K562 (cell line): ENCODE measurements around the gene EHMT2. TPM values are rescaled to one million over a fixed set of nuclear protein-coding genes. Genes with fewer than 3 reads are reported as not detected.

Experiments used
- ATAC-seq: fragments of 200-7000 bp; cut with Tn5 transposase; 3 replicates; pipeline ENCODE4 v1.9.1; 2020; ENCODE audit warnings: moderate library complexity
- BruUV-seq: library from RNA; stranded (reverse); fragments of 400-500 nt; replicated peaks from 2 replicates; lab custom pipeline; 2021; lab: Mats Ljungman, UMichigan
- CTCF ChIA-PET: fragments of 300-600 bp; formaldehyde crosslinking; extraction: SDS; loops from one replicate; lab custom pipeline; 2021; ENCODE audit warnings: low intra/inter-chr PET ratio; lab: Yijun Ruan, JAX
- POLR2A ChIA-PET: fragments of 300-600, 350-650 bp; sonication (Branson Sonifier 250); formaldehyde crosslinking; extraction: SDS; loops from one replicate; lab custom pipeline; 2021; ENCODE audit warnings: antibody characterized with exemption, inconsistent platforms; lab: Yijun Ruan, JAX
- DNase-seq, 4 experiments: peaks; one replicate each; pipeline versions ENCODE4 v3.0.0 to v3.0.0-alpha.2; 2011 to 2018; ENCODE audit warnings: low spot score in 3 of 4, mixed read lengths in 3 of 4; ENCODE audit errors: extremely low read depth in 1 of 4
- FAIRE-seq: peaks from 2 replicates; lab custom pipeline; 2011; peaks lifted over from hg19 to GRCh38; lab: Jason Lieb, UNC
- H2AFZ ChIP-seq: 2 replicates; pipeline ENCODE4 v1.6.0; 2011; ENCODE audit warnings: low read depth, low read length, control low read depth, inconsistent platforms
- H3K27ac ChIP-seq: fragments of 200-600 bp; 3 replicates; pipeline ENCODE4 v1.8.0; 2011; ENCODE audit warnings: low read depth, mild to moderate bottlenecking, control low read depth, inconsistent platforms, low read length, moderate library complexity, mixed read lengths; ENCODE audit errors: extremely low read depth
- H3K27me3 ChIP-seq, 2 experiments: fragments of 300-600 bp in 1 of 2; 2 replicates in 1 of 2; 3 replicates in 1 of 2; pipeline versions ENCODE4 v1.6.0 to v1.8.0; 2011; ENCODE audit warnings: inconsistent platforms in 2 of 2, low read length in 2 of 2, mild to moderate bottlenecking in 1 of 2, mixed read lengths in 1 of 2, moderate library complexity in 1 of 2; ENCODE audit not compliant: control insufficient read depth in 2 of 2, insufficient read depth in 2 of 2
- H3K36me3 ChIP-seq: fragments of 300-600 bp; 3 replicates; pipeline ENCODE4 v1.8.0; 2011; ENCODE audit warnings: mild to moderate bottlenecking, low read length, inconsistent platforms; ENCODE audit not compliant: control insufficient read depth, insufficient read depth
- H3K4me1 ChIP-seq, 2 experiments: fragments of 200-600 bp in 1 of 2; replicated peaks in 1 of 2; 2 replicates in 1 of 2; 3 replicates in 1 of 2; pipeline versions ENCODE4 v1.5.1 to v1.8.0; 2011; ENCODE audit warnings: inconsistent platforms in 2 of 2, low read length in 2 of 2, mild to moderate bottlenecking in 1 of 2, mixed read lengths in 1 of 2, moderate library complexity in 1 of 2; ENCODE audit not compliant: control insufficient read depth in 2 of 2, insufficient read depth in 2 of 2
- H3K4me2 ChIP-seq: 2 replicates; pipeline ENCODE4 v1.6.1; 2011; ENCODE audit warnings: low read length, control low read depth, inconsistent platforms, mixed read lengths; ENCODE audit not compliant: insufficient read depth
- H3K4me3 ChIP-seq: fragments of 200-600 bp; sonication (generic), shearing (Covaris generic); 2 replicates; pipeline ENCODE4 v1.5.1; 2016; ENCODE audit warnings: control low read depth, inconsistent platforms
- H3K79me2 ChIP-seq: fragments of 200-600 bp; 3 replicates; pipeline ENCODE4 v1.8.0; 2011; ENCODE audit warnings: low read length, inconsistent platforms; ENCODE audit not compliant: control insufficient read depth, insufficient read depth
- H3K9ac ChIP-seq, 2 experiments: 2 replicates each; pipeline versions ENCODE4 v1.6.0 to v1.6.1; 2011; ENCODE audit warnings: low read depth in 2 of 2, low read length in 2 of 2, control low read depth in 1 of 2, inconsistent platforms in 1 of 2, mild to moderate bottlenecking in 1 of 2, mixed read lengths in 1 of 2; ENCODE audit not compliant: insufficient read depth in 1 of 2
- H3K9me1 ChIP-seq: one replicate; pipeline ENCODE4 v1.6.0; 2011; ENCODE audit warnings: inconsistent platforms, mild to moderate bottlenecking, low read length, moderate library complexity; ENCODE audit not compliant: control insufficient read depth, insufficient read depth
- H3K9me3 ChIP-seq: replicated peaks from 2 replicates; pipeline ENCODE4 v1.5.1; 2011; ENCODE audit warnings: low read depth, low read length, inconsistent platforms; ENCODE audit not compliant: control insufficient read depth, insufficient read depth
- H4K20me1 ChIP-seq: replicated peaks from 2 replicates; pipeline ENCODE4 v1.6.1; 2011; ENCODE audit warnings: low read length, inconsistent platforms, mixed read lengths; ENCODE audit not compliant: control insufficient read depth, insufficient read depth
- ARID3B ChIP-seq: fragments of 250-450 bp; sonication (Bioruptor Pico); IDR thresholded peaks from 2 replicates; pipeline ENCODE4 v1.4.0; 2020; ENCODE audit warnings: borderline replicate concordance
- CBX3 ChIP-seq, 2 experiments: IDR thresholded peaks; 1 replicate in 1 of 2; 2 replicates in 1 of 2; pipeline ENCODE4 v1.6.1; 2012; ENCODE audit warnings: inconsistent platforms in 2 of 2, low read length in 2 of 2, borderline replicate concordance in 1 of 2, control low read depth in 1 of 2
- CCNT2 ChIP-seq: IDR thresholded peaks from 2 replicates; pipeline ENCODE4 v1.6.1; 2011; ENCODE audit warnings: borderline replicate concordance, low read depth, mild to moderate bottlenecking, moderate library complexity, mixed read lengths, low read length; ENCODE audit not compliant: insufficient read length; ENCODE audit errors: extremely low read depth
- CREM ChIP-seq: IDR thresholded peaks from 2 replicates; pipeline ENCODE4 v1.6.1; 2014; ENCODE audit warnings: antibody characterized with exemption, low read depth
- GABPB1 ChIP-seq: sonication (generic); formaldehyde crosslinking; IDR thresholded peaks from 2 replicates; pipeline ENCODE4 v1.8.0; 2022; ENCODE audit warnings: mild to moderate bottlenecking, missing genetic modification reagents
- GATA2 ChIP-seq: sonication (generic); formaldehyde crosslinking; IDR thresholded peaks from 2 replicates; pipeline ENCODE4 v1.4.0; 2020; ENCODE audit warnings: mild to moderate bottlenecking, missing genetic modification reagents
- GTF2A2 ChIP-seq: IDR thresholded peaks from 2 replicates; pipeline ENCODE4 v1.6.1; 2016; ENCODE audit warnings: mild to moderate bottlenecking, missing genetic modification characterization, missing compliant biosample characterization
- NCOR1 ChIP-seq: fragments of 450-650 bp; IDR thresholded peaks from 2 replicates; pipeline ENCODE4 v1.6.1; 2016; ENCODE audit warnings: mild to moderate bottlenecking, moderate library complexity
- NRF1 ChIP-seq, 2 experiments: fragments of 450-650 bp; IDR thresholded peaks in 1 of 2; conservative IDR thresholded peaks in 1 of 2; 2 replicates each; pipeline ENCODE4 v1.6.1; 2014; ENCODE audit warnings: mild to moderate bottlenecking in 2 of 2
- PHTF2 ChIP-seq: fragments of 250-450 bp; sonication (Bioruptor Pico); IDR thresholded peaks from 2 replicates; pipeline ENCODE4 v1.5.0; 2021; ENCODE audit warnings: mild to moderate bottlenecking
- POLR2A ChIP-seq: fragments of 450-650 bp; conservative IDR thresholded peaks from 2 replicates; pipeline ENCODE4 v1.6.1; 2016
- RCOR1 ChIP-seq, 2 experiments: IDR thresholded peaks; 2 replicates each; pipeline ENCODE4 v1.6.1; 2012; ENCODE audit warnings: low read depth in 2 of 2, low read length in 2 of 2, borderline replicate concordance in 1 of 2, improper control_type of control experiment in 1 of 2
- SETDB1 ChIP-seq: IDR thresholded peaks from one replicate; pipeline ENCODE4 v1.6.1; 2012; ENCODE audit warnings: low read length, control low read depth, inconsistent platforms
- SIN3A ChIP-seq, 2 experiments: fragments of 150-350 bp in 1 of 2; IDR thresholded peaks; 2 replicates each; pipeline ENCODE4 v1.6.1; 2011 to 2016; ENCODE audit warnings: borderline replicate concordance in 2 of 2, low read depth in 2 of 2, low read length in 2 of 2, mild to moderate bottlenecking in 2 of 2, moderate library complexity in 2 of 2; ENCODE audit not compliant: control insufficient read depth in 1 of 2
- SNIP1 ChIP-seq: fragments of 450-650 bp; IDR thresholded peaks from 2 replicates; pipeline ENCODE4 v1.7.1; 2017; ENCODE audit warnings: low read depth, mild to moderate bottlenecking
- SPI1 ChIP-seq: IDR thresholded peaks from 2 replicates; pipeline ENCODE4 v1.6.1; 2011; ENCODE audit warnings: low read depth, low read length, control low read depth, borderline replicate concordance
- TFAM ChIP-seq: fragments of 250-450 bp; sonication (Bioruptor Pico); conservative IDR thresholded peaks from 2 replicates; pipeline ENCODE4 v1.5.0; 2021; ENCODE audit warnings: mild to moderate bottlenecking, moderate library complexity
- ZFP91 ChIP-seq: sonication (generic); formaldehyde crosslinking; IDR thresholded peaks from 2 replicates; pipeline ENCODE4 v1.8.0; 2022; ENCODE audit warnings: mild to moderate bottlenecking, missing genetic modification reagents
- ZNF12 ChIP-seq: sonication (generic); formaldehyde crosslinking; IDR thresholded peaks from 2 replicates; pipeline ENCODE4 v1.4.0; 2020; ENCODE audit warnings: mild to moderate bottlenecking, missing genetic modification reagents
- WGBS: fragments of 100-300 bp; shearing (Covaris generic); methylation state at CpG from one replicate; pipeline ENCODE4 v1.1.6; 2016; ENCODE audit warnings: low coverage, mixed read lengths; ENCODE audit not compliant: insufficient coverage; ENCODE audit errors: missing lambda C conversion rate; 5-methylcytosine and 5-hydroxymethylcytosine counted together
- in situ Hi-C: fragments of 300-500 bp; cut with MboI; formaldehyde crosslinking; loops from 4 replicates; pipeline ENCODE4 v1.15.0; 2018; ENCODE audit warnings: inconsistent platforms, mixed read lengths
- intact Hi-C: fragments of 100-400 bp; cut with micrococcal nuclease; formaldehyde crosslinking; loops from 2 replicates; pipeline ENCODE4 v1.14.2; 2022
- polyA plus RNA-seq, 8 experiments: library from polyadenylated mRNA; depleted of rRNA in 4 of 8; stranded (reverse) in 5 of 8; unstranded in 3 of 8; fragments of >200 nt; fragmentation: Nextera tagmentation in 2 of 8; fragmentation: Illumina TruSeq in 1 of 8; extraction: Ambion mirVana in 2 of 8; extraction: Trizol in 1 of 8; gene quantifications; 2 replicates each; pipeline versions ENCODE4 v1.2.1 to v1.2.3, GENCODE V29; 2011 to 2014; ENCODE audit warnings: inconsistent platforms in 1 of 8, missing spikeins in 1 of 8
- total RNA-seq, 7 experiments: library from RNA; depleted of rRNA in 6 of 7; stranded (reverse); fragments of >200 nt in 6 of 7; fragmentation: Illumina TruSeq in 2 of 7; extraction: Trizol in 2 of 7; gene quantifications; 2 replicates each; pipeline versions ENCODE4 v1.2.1 to v1.2.3, GENCODE V29; 2011 to 2021; ENCODE audit warnings: low replicate concordance in 1 of 7

The EHMT2 gene
- total and polyA plus RNA-seq, 9 of the 15 experiments (the other 6 are each of a cell fraction or from before 2014, with no cell fraction given): 2.1 to 63.8 (median 38.5) TPM

- Histone ChIP-seq H3K36me3 (peaks cover 12% of the 10 kb centered on the region; the same call in 1 of the 3 replicates), H3K4me3 (peak within 1 kb of the TSS; percentile 75), H3K27ac (peak within 1 kb of the TSS; percentile 84), H3K9me1 (no peaks in the 10 kb centered on the region), H3K79me2 (peaks cover 38% of the 10 kb centered on the region), H3K27me3 (no peaks in the 10 kb centered on the region), H2AFZ (peak within 1 kb of the TSS; percentile 89), H4K20me1 (peaks cover 3% of the 10 kb centered on the region; the same call in 1 of the 2 replicates), H3K4me2 (peak within 1 kb of the TSS; percentile 93), H3K9ac (peak within 1 kb of the TSS; percentile 72 to 90), H3K4me1 (peaks cover 31 to 36% of the 10 kb centered on the region in 2 experiments; a peak in 4 of 5 replicates), H3K9me3 (no peaks in the 10 kb centered on the region)
- peak; percentile 84 for ATAC-seq
- FAIRE-seq: peak; percentile 93
- CTCF ChIA-PET: no interaction called here
- DNase-seq: peak; percentile 98
- intact Hi-C loops (loop anchor here (1.0 to 10.0 kb wide), 5 partner anchors 45 to 293 kb away; partner anchors contain the start of genes CFB, GPSM3, NELFE and PBX2), in situ Hi-C loops (no loop called here)
- WGBS: under 1% methylated on average over 51 of the region's 77 CpGs
- POLR2A ChIA-PET: interaction anchor here (0.6 to 2.2 kb wide), 12 partner anchors 16 to 343 kb away, joined by 3 to 7 read pairs (median 3); partner anchors contain the start of genes DXO, HSPA1A, HSPA1L and NEU1
- BruUV-seq: no TSS peak
- TF ChIP-seq ZNF12 (CRISPR knock-in tag) (no peak; the same call in 1 of the 2 replicates), CBX3 (IDR thresholded peaks at IDR 0.05; ENCODE audit: borderline replicate concordance in 1 of 2, low read length in 2 of 2) (peak in 1 of 2 experiments; percentile 86; a peak in 1 of 3 replicates), GTF2A2 (no peak), GATA2 (CRISPR knock-in tag) (no peak), SIN3A (IDR thresholded peaks at IDR 0.05; ENCODE audit: borderline replicate concordance in 2 of 2, control insufficient read depth in 1 of 2, low read depth in 2 of 2, low read length in 2 of 2) (peak in 1 of 2 experiments; percentile 28; a peak in 1 of 4 replicates), ARID3B (CRISPR knock-in tag) (0 out of 2 replicates have a peak, but pooled peaks have one; percentile 85), NCOR1 (no peak), CREM (0 out of 2 replicates have a peak, but pooled peaks have one; percentile 29), GABPB1 (CRISPR knock-in tag) (peak; percentile 21; the same call in 1 of the 2 replicates), TFAM (no peak), ZFP91 (CRISPR knock-in tag) (no peak; the same call in 1 of the 2 replicates), RCOR1 (IDR thresholded peaks at IDR 0.05; ENCODE audit: borderline replicate concordance in 1 of 2, low read depth in 2 of 2, low read length in 2 of 2) (0 out of 4 replicates have a peak, but pooled peaks of 1 of the 2 experiments have one; percentile 40), NRF1 (conservative IDR thresholded peaks at IDR 0.05 in 1 of 2, IDR thresholded peaks at IDR 0.05 in 1 of 2) (peak; percentile 92 to 93), SETDB1 (no peak), POLR2A (peak; percentile 72), PHTF2 (0 out of 2 replicates have a peak, but pooled peaks have one; percentile 2), SNIP1 (no peak), CCNT2 (peak; percentile 97), SPI1 (0 out of 2 replicates have a peak, but pooled peaks have one; percentile 18)
Measured at GRCh38 chr6:31901953-31902643, 4.6 kb upstream of the EHMT2 start, which contains the start of gene ZBTB12. ZBTB12 (minus strand) TSS chr6:31902086; CDS start chr6:31901305, 781 bp downstream.
